ENCODE data around the gene CNIH3. TPM values are rescaled to one million over a fixed set of nuclear protein-coding genes. Genes with fewer than 3 reads are reported as not detected.

CNIH3 gene
- total and polyA plus RNA-seq, 2 donors (not counting 3 experiments of a cell fraction or from before 2014, with no cell fraction given) = 1.3 to 2.5 TPM

- no peaks in the 10 kb centered on the region for H3K9me3 ChIP-seq (replicated peaks; ENCODE audit: control insufficient read depth, insufficient read depth, low read length)
- CTCF ChIA-PET = interaction anchor here (1.1 to 2.1 kb wide), 8 partner anchors 9 to 228 kb away, joined by 3 to 7 read pairs (median 4); no protein-coding TSS in a partner anchor
- BruUV-seq (replicated peaks) = no TSS peak
- no peaks in the 10 kb centered on the region for H3K79me2 ChIP-seq (ENCODE audit: control insufficient read depth, insufficient read depth, low read length)
- intact Hi-C loops (cut with micrococcal nuclease) = loop anchor here (1.0 kb wide), 3 partner anchors 20 to 111 kb away; no protein-coding TSS in a partner anchor
- H3K4me3 ChIP-seq (replicated peaks in 1 of 3; ENCODE audit: insufficient read depth in 1 of 3, low read depth in 1 of 3, low read length in 3 of 3) = no peak overlapping the region
- TF ChIP-seq FOS (IDR thresholded peaks at IDR 0.05; ENCODE audit: borderline replicate concordance, insufficient read depth, low read length) (peak; percentile 53), EZH2 (IDR thresholded peaks at IDR 0.05; ENCODE audit: borderline replicate concordance, low read depth, low read length, severe bottlenecking) (no peak), POLR2A (IDR thresholded peaks at IDR 0.05; ENCODE audit: low read depth, low read length) (no peak), GATA2 (IDR thresholded peaks at IDR 0.05; ENCODE audit: insufficient read depth, insufficient read length, low read depth, low read length) (peak; percentile 83), POLR2AphosphoS5 (IDR thresholded peaks at IDR 0.05; ENCODE audit: insufficient read depth, low read depth, low read length) (peak; percentile 16), MYC (IDR thresholded peaks at IDR 0.05; ENCODE audit: low read depth, low read length) (no peak), JUN (IDR thresholded peaks at IDR 0.05; ENCODE audit: borderline replicate concordance, insufficient read depth, insufficient read length, low read depth) (peak; percentile 23), CTCF (IDR thresholded peaks at IDR 0.05; ENCODE audit: extremely low read depth in 1 of 2, insufficient read depth in 1 of 2, low read depth in 1 of 2, low read length in 2 of 2) (no peak), MAX (IDR thresholded peaks at IDR 0.05; ENCODE audit: insufficient read depth, insufficient read length) (no peak)
- H3K36me3 ChIP-seq (ENCODE audit: control insufficient read depth in 2 of 2, extremely low read depth in 1 of 2, insufficient read depth in 2 of 2, low read length in 2 of 2) = no peaks in the 10 kb centered on the region
- H3K4me2 ChIP-seq (ENCODE audit: insufficient read depth, low read length) = peak overlapping the region; percentile 19
- H3K27me3 ChIP-seq (ENCODE audit: control insufficient read depth in 2 of 2, insufficient read depth in 2 of 2, low read length in 2 of 2) = peaks cover 11 to 17% of the 10 kb centered on the region in 2 experiments
- FAIRE-seq (peak; percentile 66), DNase-seq (ENCODE audit: low read depth, low spot score) (peak; percentile 51)
- peak overlapping the region; percentile 50 for H3K27ac ChIP-seq (ENCODE audit: insufficient read depth, low read depth, low read length)
- H3K4me1 ChIP-seq (ENCODE audit: control insufficient read depth, extremely low read depth, insufficient read depth, low read length) = peaks cover 20% of the 10 kb centered on the region
- POLR2A ChIA-PET = interaction anchor here (0.9 kb wide), 1 partner anchor 8 kb away, joined by 3 read pairs; no protein-coding TSS in a partner anchor
- H4K20me1 ChIP-seq (replicated peaks; ENCODE audit: control insufficient read depth, extremely low read depth, insufficient read depth, low read length) = no peaks in the 10 kb centered on the region
- H3K9ac ChIP-seq (replicated peaks; ENCODE audit: extremely low read depth, insufficient read depth, low read length) = peak overlapping the region; percentile 22
- H3K9me1 ChIP-seq (replicated peaks; ENCODE audit: control insufficient read depth, extremely low read depth, insufficient read depth, low read length) = no peaks in the 10 kb centered on the region
- dilution Hi-C loops (cut with MboI; ENCODE audit: extremely low pct_ligation_motif_present, low sequenced_read_pairs) = loop anchor here (25.0 kb wide), 1 partner anchor 112 kb away; no protein-coding TSS in a partner anchor
- no peak overlapping the region for H2AFZ ChIP-seq (ENCODE audit: low read depth, low read length)
Observed at GRCh38 chr1:224623743-224624333, 7.7 kb downstream of the CNIH3 start.

All from endothelial cell of umbilical vein (primary cell).